Measurements from ENCODE around the gene SCUBE2.

DNA sequence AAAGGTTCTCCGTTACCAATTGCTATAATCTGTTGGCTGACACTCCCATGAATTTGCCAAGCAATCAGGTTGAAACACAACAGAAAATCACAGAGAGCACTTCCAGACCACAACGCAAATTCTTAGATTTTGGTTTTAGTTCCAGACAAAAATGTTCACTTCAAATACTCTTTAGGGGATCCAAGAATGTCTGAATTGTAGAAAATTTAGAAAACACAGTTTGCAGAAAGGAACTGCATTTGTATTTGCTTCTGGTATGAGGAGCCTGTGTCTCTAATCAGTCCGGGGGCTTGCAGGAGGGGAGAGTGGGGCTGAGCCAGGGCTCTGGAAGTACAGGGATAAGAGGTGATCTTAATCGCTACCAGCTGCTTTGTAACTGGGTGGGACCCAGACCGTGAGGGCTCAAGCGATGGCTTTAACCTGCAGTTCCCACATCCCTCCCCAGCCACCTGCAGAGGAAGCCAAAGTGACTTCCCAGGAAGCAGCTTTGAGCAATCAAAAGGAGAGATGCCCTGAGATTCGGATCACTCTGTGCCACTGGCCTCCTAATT is 18.7 kb downstream of the SCUBE2 start:
- TF ChIP-seq EZH2 (IDR thresholded peaks at IDR 0.05): no peak
- no peak for TF ChIP-seq POLR2AphosphoS5 (IDR thresholded peaks at IDR 0.05; ENCODE audit: borderline replicate concordance, low read depth, low read length)

All from SK-N-MC (cell line).